Activated effector memory CD4-positive, alpha-beta T cell treated with anti-CD3 and anti-CD28 coated beads, Interleukin-2, amount 50 U/mL, for 16 hours (primary cell): Measurements from ENCODE around the gene DHX34.
"Not testable (repeated sequence)": the region's sequence is repeated elsewhere in the genome, so short reads cannot be mapped to it uniquely, and the experiment has no call there.

Experiments
- DNase-seq: peaks from one replicate; pipeline ENCODE4 v3.0.0-alpha.2; 2020

The DHX34 gene

GRCh38 chr19:47348819-47349795 lies at the start of gene DHX34:
Gene DHX34 (plus strand): TSS chr19:47349315. CDS start chr19:47353031, 3,716 bp downstream.
- peak; percentile 100 for DNase-seq

- DNase-seq = not testable (repeated sequence)
These were observed 48.2 kb upstream of the DHX34 start for GRCh38 chr19:47300867-47301266.

GRCh38 chr19:47302249-47302648 lies 46.9 kb upstream of the DHX34 start:
- DNase-seq = no peak

GRCh38 chr19:47303966-47304365 lies 45.1 kb upstream of the DHX34 start:
- DNase-seq = no peak

- peak; percentile 88 for DNase-seq
These were observed 43.8 kb upstream of the DHX34 start for GRCh38 chr19:47305309-47305751.

- no peak for DNase-seq
These were observed 42.8 kb upstream of the DHX34 start for GRCh38 chr19:47306303-47306702.

- DNase-seq = no peak
These were observed 40.1 kb upstream of the DHX34 start for GRCh38 chr19:47309038-47309437.

- DNase-seq = no peak
These were observed 39.5 kb upstream of the DHX34 start, which contains the start of gene C5AR1 for GRCh38 chr19:47309608-47310007. Gene C5AR1 (plus strand): TSS chr19:47309861. CDS start chr19:47309896, 35 bp downstream.

- no peak for DNase-seq
These were observed 38.8 kb upstream of the DHX34 start for GRCh38 chr19:47310323-47310722.

- no peak for DNase-seq
These were observed 38.3 kb upstream of the DHX34 start for GRCh38 chr19:47310819-47311218.

GRCh38 chr19:47312366-47313006 lies 36.6 kb upstream of the DHX34 start:
- no peak for DNase-seq

GRCh38 chr19:47313754-47314295 lies 35.3 kb upstream of the DHX34 start:
- no peak for DNase-seq

- DNase-seq = no peak
These were observed 33.8 kb upstream of the DHX34 start for GRCh38 chr19:47315125-47315821.

GRCh38 chr19:47316513-47316912 lies 32.6 kb upstream of the DHX34 start:
- DNase-seq = no peak

- DNase-seq = no peak
These were observed 28.9 kb upstream of the DHX34 start for GRCh38 chr19:47319923-47320871.

- no peak for DNase-seq
These were observed 27.5 kb upstream of the DHX34 start for GRCh38 chr19:47321630-47322029.

- no peak for DNase-seq
These were observed 27.1 kb upstream of the DHX34 start for GRCh38 chr19:47322058-47322457.

GRCh38 chr19:47323409-47323808 lies 25.7 kb upstream of the DHX34 start:
- no peak for DNase-seq

- no peak for DNase-seq
These were observed 25.2 kb upstream of the DHX34 start for GRCh38 chr19:47323872-47324271.

- no peak for DNase-seq
These were observed 24.6 kb upstream of the DHX34 start for GRCh38 chr19:47324502-47324901.

- no peak for DNase-seq
These were observed 18.6 kb upstream of the DHX34 start for GRCh38 chr19:47330466-47330869.

GRCh38 chr19:47331490-47331889 lies 17.6 kb upstream of the DHX34 start:
- no peak for DNase-seq
